HG03378 (cell line): ENCODE measurements around the gene APBA2.

Experiments
- ATAC-seq: cut with Tn5 transposase; IDR thresholded peaks from one replicate; pipeline ENCODE4 v1.9.1; 2021; ENCODE audit warnings: mild to moderate bottlenecking, moderate library complexity; ENCODE audit not compliant: unreplicated experiment

Gene APBA2

GRCh38 chr15:29072444-29072843 is 186.7 kb downstream of the APBA2 start:
- no peak for ATAC-seq

- no peak for ATAC-seq
Measured at GRCh38 chr15:29074045-29074444, 188.3 kb downstream of the APBA2 start.

- ATAC-seq, result no peak
Measured at GRCh38 chr15:29078541-29078940, 192.8 kb downstream of the APBA2 start.

- ATAC-seq, result no peak
Measured at GRCh38 chr15:29079479-29079878, 193.7 kb downstream of the APBA2 start.

- no peak for ATAC-seq
Measured at GRCh38 chr15:29081781-29082180, 196.0 kb downstream of the APBA2 start.

- no peak for ATAC-seq
Measured at GRCh38 chr15:29083161-29083560, 197.4 kb downstream of the APBA2 start.

- ATAC-seq, result no peak
Measured at GRCh38 chr15:29083858-29084257, 198.1 kb downstream of the APBA2 start.

- ATAC-seq, result no peak
Measured at GRCh38 chr15:29086001-29086400, 200.2 kb downstream of the APBA2 start.

- no peak for ATAC-seq
Measured at GRCh38 chr15:29086891-29087290, 201.1 kb downstream of the APBA2 start.

- no peak for ATAC-seq
Measured at GRCh38 chr15:29087521-29088285, 201.9 kb downstream of the APBA2 start.

- no peak for ATAC-seq
Measured at GRCh38 chr15:29088666-29089065, 202.9 kb downstream of the APBA2 start.

- no peak for ATAC-seq
Measured at GRCh38 chr15:29089731-29090616, 204.2 kb downstream of the APBA2 start.

- ATAC-seq, result no peak
Measured at GRCh38 chr15:29090617-29091466, 205.1 kb downstream of the APBA2 start.

- no peak for ATAC-seq
Measured at GRCh38 chr15:29091666-29092065, 205.9 kb downstream of the APBA2 start.

GRCh38 chr15:29092376-29093064 is 206.7 kb downstream of the APBA2 start:
- ATAC-seq, result no peak

- no peak for ATAC-seq
Measured at GRCh38 chr15:29093065-29093435, 207.3 kb downstream of the APBA2 start.

- no peak for ATAC-seq
Measured at GRCh38 chr15:29093696-29094343, 208.0 kb downstream of the APBA2 start.

- ATAC-seq, result no peak
Measured at GRCh38 chr15:29094711-29095110, 208.9 kb downstream of the APBA2 start.

GRCh38 chr15:29095746-29096145 is 210.0 kb downstream of the APBA2 start:
- ATAC-seq, result no peak

GRCh38 chr15:29097168-29097567 is 211.4 kb downstream of the APBA2 start:
- no peak for ATAC-seq
